Kidney epithelial cell (primary cell): Measurements from ENCODE around the gene ZDHHC14. TPM values are rescaled to one million over a fixed set of nuclear protein-coding genes. Genes with fewer than 3 reads are reported as not detected.

ENCODE experiments used
- DNase-seq: peaks from one replicate; pipeline ENCODE4 v3.0.0-alpha.2; 2010; ENCODE audit warnings: low read depth
- H3K27me3 ChIP-seq: 2 replicates; pipeline ENCODE4 v1.6.0; 2011; ENCODE audit warnings: low read length; ENCODE audit not compliant: control insufficient read depth, insufficient read depth
- H3K36me3 ChIP-seq: 2 replicates; pipeline ENCODE4 v1.5.1; 2011; ENCODE audit warnings: low read length; ENCODE audit not compliant: control insufficient read depth, insufficient read depth
- H3K4me3 ChIP-seq: 2 replicates; pipeline ENCODE4 v1.5.1; 2011; ENCODE audit warnings: low read depth, mild to moderate bottlenecking, control low read depth, low read length
- total RNA-seq: library from RNA; depleted of rRNA; stranded (reverse); fragments of >200 nt; gene quantifications from 2 replicates; pipeline ENCODE4 v1.2.3, GENCODE V29; 2015
- TF ChIP-seq, protein P1 (sequence below): IDR thresholded peaks from 2 replicates; pipeline ENCODE4 v1.5.1; 2011; ENCODE audit warnings: mild to moderate bottlenecking, moderate library complexity, low read length, control low read depth, inconsistent platforms; ENCODE audit not compliant: insufficient read depth, poor library complexity, severe bottlenecking

ZDHHC14 gene
- total RNA-seq, 1 donor from 2014 or later = 9.7 TPM

- no peaks in the 10 kb centered on the region for H3K27me3 ChIP-seq
- DNase-seq = no peak
- no peaks in the 10 kb centered on the region for H3K36me3 ChIP-seq
- TF ChIP-seq, protein P1, sequence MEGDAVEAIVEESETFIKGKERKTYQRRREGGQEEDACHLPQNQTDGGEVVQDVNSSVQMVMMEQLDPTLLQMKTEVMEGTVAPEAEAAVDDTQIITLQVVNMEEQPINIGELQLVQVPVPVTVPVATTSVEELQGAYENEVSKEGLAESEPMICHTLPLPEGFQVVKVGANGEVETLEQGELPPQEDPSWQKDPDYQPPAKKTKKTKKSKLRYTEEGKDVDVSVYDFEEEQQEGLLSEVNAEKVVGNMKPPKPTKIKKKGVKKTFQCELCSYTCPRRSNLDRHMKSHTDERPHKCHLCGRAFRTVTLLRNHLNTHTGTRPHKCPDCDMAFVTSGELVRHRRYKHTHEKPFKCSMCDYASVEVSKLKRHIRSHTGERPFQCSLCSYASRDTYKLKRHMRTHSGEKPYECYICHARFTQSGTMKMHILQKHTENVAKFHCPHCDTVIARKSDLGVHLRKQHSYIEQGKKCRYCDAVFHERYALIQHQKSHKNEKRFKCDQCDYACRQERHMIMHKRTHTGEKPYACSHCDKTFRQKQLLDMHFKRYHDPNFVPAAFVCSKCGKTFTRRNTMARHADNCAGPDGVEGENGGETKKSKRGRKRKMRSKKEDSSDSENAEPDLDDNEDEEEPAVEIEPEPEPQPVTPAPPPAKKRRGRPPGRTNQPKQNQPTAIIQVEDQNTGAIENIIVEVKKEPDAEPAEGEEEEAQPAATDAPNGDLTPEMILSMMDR = no peak
- H3K4me3 ChIP-seq = no peak overlapping the region
These were observed 228.6 kb downstream of the ZDHHC14 start for GRCh38 chr6:157609556-157609955.

DNA sequence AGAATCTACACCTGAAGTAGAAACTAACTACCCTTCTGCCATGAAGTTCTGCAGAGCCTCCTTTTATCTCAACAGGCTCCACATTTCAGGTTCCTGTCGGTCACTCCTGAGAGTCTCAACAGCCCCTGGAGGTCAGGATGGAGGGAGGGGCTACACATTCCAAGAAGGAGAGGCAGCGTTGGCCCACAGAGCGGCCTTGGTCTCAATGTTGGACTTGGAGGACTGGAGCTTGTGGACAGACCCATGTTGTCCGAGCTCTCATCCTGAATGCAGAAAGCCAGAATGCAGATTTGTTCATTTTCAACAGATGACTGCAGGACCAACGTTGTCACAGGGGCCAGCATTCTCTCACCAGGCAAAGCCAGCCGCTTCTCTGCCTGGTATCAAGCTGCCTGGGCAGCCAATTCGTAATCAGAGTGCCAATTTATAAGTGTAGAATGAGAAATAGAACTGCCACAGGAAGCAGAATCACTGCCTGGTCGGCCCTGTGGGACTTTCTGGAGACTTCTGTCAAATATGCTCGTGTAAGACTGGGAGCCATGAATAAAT lies 229.5 kb downstream of the ZDHHC14 start:
- DNase-seq = no peak
- Histone ChIP-seq H3K36me3 (no peaks in the 10 kb centered on the region), H3K27me3 (no peaks in the 10 kb centered on the region), H3K4me3 (no peak overlapping the region)
- TF ChIP-seq, protein P1 = no peak

- H3K36me3 ChIP-seq = no peaks in the 10 kb centered on the region
- no peaks in the 10 kb centered on the region for H3K27me3 ChIP-seq
- DNase-seq = no peak
- no peak overlapping the region for H3K4me3 ChIP-seq
- TF ChIP-seq, protein P1 = no peak
These were observed 230.4 kb downstream of the ZDHHC14 start for GRCh38 chr6:157611406-157611805.

GRCh38 chr6:157613011-157613522 lies 232.1 kb downstream of the ZDHHC14 start:
- DNase-seq = peak; percentile 47
- no peak overlapping the region for H3K4me3 ChIP-seq
- H3K36me3 ChIP-seq = no peaks in the 10 kb centered on the region
- TF ChIP-seq, protein P1 = no peak
- no peaks in the 10 kb centered on the region for H3K27me3 ChIP-seq

DNA sequence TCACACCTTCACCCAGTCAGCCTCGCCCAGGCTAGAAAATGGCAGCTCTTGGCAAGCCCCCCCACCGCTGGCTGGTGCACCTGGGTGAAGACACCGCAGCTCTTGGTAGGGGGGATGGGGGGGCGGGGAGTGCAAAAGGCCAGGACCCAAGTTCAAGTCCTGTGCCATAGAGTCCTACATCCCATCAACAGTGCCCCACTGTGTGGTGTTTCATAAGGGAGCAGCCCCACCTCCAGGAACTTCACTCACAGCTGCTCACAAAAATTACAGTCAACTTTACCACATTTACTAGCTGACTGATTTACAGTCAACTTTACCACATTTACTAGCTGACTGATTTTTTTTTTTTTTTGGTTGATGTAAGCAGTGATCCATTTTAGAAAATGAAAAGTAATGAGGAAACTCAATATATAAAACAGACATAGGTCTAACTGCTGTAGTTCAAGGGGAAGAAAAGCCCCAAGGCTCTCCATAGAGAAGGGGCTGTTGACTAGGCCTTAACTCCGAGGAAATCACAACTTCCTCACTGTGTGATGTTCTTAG lies 233.1 kb downstream of the ZDHHC14 start:
- Histone ChIP-seq H3K4me3 (no peak overlapping the region), H3K27me3 (no peaks in the 10 kb centered on the region), H3K36me3 (no peaks in the 10 kb centered on the region)
- no peak for DNase-seq
- TF ChIP-seq, protein P1 = no peak

DNA sequence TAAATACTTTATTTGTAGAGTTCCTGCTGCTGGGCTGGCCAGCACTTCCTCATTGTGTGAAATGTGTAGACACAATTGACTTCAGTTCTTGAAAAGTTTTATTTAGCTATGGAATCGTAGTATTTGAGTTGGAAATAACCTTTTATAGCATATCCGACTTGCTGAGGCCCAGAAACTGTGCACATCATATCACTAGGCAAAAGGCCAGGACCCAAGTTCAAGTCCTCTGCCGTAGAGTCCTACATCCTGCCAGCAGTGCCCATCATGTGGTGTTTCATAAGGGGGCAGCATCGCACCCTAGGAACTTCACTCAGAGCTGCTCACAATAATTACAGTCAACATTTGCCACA lies 234.4 kb downstream of the ZDHHC14 start:
- no peaks in the 10 kb centered on the region for H3K27me3 ChIP-seq
- no peak overlapping the region for H3K4me3 ChIP-seq
- H3K36me3 ChIP-seq = no peaks in the 10 kb centered on the region
- DNase-seq = no peak
- TF ChIP-seq, protein P1 = peak; percentile 22
